ENCODE results near the gene STK11.

The STK11 gene

DNA sequence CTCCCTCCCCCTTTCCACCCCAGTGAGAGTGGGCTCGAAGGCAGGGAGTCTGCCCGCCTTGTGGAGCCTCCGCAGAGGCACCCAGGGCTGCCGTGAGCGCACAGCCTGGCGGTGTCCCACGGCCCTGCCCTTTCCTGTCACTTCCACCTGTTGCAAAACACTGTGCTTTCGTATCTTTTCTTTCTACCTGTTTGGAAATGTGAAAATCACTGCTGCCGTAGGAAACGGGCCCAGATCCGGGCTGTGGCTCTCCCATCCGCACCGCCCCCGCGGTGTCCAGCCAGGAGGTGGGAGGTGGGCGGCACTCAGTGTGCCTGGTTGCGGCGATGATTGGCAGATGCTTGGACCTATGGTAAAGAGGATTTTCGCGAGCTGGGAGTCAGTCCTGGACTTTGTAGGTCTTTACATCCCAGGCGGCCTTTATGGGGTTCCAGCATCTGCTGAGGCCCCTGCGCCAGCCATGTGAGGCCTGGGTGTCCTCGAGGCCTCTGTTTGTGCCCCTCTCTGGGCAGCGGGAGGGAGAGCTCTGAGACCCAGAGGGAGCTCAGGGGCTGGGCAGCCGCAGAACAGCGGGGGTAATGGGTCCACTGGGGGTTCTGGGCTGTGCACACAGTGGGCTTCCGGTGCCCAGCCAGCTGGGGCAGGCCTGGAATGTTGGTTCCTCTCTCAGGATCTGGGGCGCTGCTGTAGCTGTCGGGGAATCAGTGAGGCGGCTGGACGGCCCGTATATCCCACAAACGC lies 6.1 kb downstream of the STK11 start:
- no peak for FAIRE-seq

DNA sequence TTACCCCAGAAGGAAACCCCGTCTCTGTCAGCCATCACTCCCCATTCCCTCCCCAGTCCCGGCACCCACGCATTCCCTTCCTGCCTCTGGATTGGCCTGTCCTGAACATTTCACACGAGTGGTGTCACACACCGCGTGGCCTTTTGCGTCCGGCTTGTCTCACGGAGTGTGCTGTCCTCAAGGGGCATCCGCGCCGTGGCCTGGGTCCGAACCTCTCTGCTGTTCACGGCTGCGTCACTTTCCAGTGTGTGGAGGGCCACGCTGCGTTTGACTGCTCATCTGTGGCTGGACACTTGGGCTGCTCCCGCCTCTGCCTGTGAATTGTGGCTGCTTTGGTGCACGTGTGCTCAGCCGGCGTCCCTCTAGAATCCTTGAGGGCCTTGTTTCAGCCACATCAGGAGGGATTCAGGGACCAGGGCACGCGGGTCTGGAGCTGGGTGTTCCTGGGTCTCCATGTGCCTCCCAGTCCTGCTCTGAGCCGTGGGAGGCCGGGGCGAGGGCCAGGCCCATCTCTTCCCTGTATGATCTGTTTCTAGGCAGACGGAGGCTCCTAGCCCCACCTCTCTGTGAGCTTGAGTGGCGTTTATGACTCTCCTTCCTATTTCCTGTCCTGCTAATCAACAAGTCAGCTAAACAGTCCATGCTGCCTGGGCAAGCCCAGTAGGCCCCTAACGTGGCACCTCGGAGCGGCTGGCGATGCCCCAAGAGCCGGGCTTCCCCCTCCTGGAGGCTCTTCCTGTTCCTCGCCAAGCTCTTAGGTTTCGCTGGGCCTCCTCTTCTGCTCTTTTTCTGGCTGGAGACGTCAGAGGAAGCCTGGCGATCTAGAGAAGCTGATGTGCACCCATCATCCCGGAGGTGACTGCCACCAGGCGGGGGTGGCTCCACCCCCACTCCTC lies 8.1 kb downstream of the STK11 start:
- no peak for FAIRE-seq

DNA sequence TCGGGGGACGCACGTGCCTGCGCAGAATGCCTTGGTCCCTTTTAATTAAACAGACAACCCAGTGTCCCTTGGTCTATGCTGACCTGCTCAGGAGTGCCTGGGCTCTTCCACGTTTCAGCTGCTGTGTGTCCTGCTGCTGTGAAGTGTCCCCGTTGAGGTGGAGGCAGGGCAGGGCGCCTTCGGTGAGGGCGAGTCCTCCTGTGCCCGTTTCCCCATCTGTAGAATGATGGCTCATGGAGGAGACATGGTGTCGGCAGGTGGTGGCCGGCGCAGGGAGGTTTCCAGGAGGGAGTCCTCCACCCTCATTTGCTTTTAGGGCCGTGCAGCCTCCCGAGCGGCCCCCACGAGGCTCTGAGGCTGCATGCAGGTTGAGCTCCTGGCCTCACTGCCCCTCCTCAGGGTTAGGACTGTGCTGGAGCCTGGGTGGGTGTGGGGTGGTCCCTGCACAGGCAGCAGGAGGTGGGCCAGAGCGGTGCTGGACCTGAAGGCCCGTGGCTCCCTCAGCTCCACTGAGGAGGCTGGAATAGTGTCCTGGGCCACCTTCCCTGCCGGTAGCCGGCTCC lies 8.8 kb downstream of the STK11 start:
- FAIRE-seq = no peak

DNA sequence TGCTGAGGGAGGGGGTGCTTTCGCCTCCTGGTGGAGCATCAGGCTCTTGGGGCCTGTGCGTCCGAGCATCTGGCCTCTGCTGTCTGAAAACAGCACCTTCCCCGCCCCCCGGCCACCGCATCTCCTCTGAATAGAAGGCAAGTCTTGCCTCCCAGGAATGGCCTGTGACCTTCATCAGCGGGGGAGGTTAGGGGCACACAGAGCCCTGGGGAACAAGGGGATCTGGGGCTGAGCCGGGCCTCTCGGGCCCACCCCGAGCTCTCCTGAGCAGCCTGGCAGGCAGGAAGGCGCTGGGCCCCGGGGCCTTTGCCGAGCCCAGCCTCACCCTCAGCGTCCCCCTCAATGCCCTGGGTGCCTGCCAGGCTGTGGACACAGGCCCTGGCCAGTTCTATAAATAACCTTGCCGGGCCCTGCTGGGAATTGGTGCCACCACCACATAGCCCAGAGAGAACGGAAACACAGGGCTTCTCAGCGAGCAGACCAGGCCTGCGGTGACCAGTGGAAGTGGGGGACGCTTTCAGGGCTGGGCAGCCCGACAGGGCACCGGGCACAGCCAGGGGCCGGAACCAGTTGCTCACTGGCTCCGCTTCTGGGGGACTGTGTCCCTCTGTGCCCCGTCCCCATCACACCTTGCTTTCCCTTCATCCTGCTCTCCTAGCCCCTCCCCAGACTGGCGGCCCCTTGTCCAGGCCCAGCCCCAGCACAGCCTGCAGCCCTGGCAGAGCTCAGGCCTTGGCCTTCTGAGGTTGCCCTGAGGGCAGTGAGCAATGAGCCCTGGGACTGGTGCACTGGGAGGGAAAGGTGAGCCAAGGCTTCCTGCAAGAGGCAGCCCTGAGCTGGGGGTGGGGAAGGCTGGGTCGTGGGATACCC lies 9.5 kb downstream of the STK11 start:
- no peak for FAIRE-seq

DNA sequence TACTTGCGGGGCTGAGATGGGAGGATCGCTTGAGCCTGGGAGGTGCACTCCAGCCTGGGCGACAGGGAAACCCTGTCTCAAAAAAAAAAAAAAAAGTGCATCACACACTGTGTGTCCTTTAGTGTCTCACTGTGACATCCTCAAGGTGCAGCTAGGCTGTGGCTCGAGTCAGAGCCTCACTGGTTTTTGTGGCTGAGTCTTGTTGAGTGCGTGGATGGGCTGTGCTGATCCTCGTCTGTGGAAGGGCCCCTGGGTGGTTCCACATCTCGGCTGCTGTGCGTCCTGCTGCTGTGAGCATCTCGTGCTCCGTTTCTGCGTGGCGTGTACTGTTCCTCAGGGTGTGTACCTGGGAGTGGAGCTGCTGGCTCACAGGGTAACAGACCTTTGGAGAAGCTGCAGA lies 11.2 kb downstream of the STK11 start:
- FAIRE-seq = no peak

DNA sequence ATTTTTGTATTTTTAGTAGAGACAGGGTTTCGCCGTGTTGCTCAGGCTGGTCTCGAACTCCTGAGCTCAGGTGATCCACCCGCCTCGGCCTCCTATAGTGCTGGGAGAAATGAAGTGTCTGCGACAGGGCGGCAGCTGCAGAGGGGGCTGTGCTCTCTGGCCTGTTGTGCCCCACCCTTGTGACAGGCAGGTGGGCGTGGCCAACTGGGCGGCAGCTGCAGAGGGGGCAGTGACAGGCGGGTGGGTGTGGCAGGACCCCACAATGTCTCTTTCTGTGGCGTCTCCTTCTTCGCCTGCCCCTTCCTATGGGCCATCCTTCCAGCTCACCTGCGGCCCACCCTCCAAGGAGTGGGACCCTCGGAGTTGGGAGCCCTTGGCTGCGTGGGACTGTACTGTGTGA lies 11.8 kb downstream of the STK11 start:
- FAIRE-seq = no peak

DNA sequence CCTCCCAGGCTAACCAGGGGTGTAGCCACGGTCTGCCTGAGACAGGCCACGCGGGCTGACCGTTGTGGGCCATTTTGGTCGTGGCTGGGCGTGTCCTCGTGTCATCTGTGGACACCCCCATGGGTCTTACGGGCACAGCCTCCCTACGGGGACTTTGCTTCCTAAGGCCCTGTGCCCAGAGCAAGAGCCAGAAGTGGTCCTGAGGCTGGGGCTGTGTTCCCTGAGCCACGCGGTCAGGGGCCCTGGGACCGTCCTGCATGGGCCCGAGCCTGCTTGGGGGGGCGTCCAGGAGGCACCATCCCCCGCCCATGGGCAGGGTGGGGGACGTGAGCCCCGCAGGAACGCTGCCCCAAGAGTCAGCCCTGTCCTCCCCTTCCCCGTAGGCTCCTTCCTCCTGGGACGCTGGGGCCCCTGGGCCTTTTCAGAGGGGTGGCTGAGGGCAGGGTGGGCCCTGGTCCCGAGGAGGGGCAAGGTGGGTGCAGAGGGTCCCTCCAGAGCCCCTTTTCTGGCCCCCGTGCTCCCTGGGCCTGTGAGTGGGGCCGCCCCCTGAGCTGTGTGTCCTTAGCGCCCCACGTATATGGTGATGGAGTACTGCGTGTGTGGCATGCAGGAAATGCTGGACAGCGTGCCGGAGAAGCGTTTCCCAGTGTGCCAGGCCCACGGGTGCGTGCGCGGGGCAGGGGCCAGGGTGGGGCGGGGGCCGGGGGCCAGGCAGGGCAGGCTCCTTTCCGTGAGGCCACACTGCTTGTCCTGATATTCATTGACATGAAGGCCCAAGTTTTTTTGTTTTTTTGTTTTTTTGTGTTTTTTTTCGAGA lies 13.4 kb downstream of the STK11 start:
- FAIRE-seq = no peak

DNA sequence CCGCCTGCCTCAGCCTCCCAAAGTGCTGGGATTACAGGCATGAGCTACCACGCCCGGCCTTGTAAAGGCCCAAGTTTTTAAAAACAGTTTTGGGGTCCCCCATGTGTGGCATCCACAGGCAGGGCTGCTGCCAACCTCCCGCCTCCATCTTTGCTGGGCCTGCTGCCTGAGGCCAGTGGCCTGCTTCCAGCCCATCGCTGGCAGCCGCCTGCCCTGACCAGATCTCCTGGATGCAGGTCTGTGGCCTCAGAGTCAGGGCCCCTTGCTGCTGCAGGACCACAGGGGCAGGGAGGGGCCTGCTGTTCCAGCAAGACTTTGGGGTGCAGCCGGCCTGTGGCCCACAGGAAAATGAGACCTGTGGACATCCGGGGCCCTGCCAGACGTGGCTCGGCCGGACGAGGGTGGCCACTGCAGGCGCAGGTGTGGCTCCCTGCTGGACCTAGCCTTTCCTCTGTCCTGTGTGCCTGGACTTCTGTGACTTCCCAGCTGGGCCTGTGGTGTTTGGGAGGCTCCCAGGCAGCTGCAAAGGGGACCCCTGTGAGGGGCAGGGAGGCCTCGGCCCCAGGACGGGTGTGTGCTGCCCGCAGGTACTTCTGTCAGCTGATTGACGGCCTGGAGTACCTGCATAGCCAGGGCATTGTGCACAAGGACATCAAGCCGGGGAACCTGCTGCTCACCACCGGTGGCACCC lies 14.4 kb downstream of the STK11 start:
- FAIRE-seq = no peak

DNA sequence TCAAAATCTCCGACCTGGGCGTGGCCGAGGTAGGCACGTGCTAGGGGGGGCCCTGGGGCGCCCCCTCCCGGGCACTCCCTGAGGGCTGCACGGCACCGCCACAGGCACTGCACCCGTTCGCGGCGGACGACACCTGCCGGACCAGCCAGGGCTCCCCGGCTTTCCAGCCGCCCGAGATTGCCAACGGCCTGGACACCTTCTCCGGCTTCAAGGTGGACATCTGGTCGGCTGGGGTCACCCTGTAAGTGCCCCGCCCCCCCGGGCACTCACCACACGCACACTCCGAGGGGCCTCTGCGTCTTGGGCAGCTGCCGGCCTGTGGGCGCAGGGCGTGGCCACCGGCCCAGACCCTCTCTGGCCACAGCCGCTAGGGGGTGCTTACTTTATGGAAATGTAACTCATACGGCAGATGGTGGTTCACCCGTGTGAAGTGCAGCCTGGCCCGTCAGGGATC lies 14.9 kb downstream of the STK11 start:
- FAIRE-seq = no peak

DNA sequence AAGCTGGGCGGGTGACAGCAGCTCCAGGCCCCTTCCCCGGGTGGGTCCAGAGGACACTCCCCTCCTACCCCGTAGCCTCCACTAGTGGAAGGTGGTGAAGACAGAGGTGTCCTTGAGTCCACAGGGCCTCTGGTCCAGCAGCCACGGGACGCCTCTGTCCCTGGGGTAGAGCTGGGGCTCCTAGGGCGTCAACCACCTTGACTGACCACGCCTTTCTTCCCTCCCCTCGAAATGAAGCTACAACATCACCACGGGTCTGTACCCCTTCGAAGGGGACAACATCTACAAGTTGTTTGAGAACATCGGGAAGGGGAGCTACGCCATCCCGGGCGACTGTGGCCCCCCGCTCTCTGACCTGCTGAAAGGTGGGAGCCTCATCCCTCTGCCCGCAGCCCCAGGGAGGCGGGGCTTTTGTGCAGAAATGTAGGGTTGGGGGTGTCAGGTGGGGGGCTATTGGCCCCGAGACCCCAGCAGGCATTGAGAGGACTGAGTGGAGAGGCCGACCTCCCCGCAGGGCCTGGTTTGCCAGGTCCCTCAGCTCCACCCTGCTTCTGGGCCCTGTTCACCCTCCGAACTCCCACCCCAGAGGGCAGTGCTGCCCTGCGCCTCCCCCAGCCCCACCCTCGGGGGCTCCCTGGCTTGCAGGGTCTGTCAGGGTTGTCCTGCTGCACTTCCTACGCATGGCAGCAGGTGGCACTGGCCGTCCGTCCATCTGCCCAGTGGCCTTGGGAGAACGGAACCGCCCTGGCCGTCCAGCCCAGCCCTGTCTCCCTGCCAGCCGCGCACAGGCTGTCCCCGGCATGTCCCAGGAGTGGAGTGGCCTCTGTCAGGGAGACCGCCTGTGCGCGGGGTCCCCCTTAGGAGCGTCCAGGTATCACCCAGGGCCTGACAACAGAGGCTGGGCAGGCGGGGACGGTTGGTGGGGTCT lies 15.7 kb downstream of the STK11 start:
- no peak for FAIRE-seq

DNA sequence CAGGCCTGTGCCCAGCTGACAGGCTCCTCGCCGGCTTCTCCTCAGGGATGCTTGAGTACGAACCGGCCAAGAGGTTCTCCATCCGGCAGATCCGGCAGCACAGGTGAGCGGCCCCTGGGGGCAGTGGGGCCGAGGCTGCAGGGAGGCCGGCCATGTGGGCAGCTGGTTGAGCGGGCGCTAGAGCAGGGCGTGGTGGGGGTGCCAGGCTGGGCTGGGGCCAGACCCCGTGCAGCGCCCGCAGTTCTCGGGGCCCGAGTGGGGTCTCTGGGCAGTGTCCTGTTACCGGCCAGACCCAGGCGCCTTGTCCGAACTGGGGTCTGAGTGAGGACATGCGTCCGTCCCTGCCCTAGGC lies 16.3 kb downstream of the STK11 start:
- no peak for FAIRE-seq

DNA sequence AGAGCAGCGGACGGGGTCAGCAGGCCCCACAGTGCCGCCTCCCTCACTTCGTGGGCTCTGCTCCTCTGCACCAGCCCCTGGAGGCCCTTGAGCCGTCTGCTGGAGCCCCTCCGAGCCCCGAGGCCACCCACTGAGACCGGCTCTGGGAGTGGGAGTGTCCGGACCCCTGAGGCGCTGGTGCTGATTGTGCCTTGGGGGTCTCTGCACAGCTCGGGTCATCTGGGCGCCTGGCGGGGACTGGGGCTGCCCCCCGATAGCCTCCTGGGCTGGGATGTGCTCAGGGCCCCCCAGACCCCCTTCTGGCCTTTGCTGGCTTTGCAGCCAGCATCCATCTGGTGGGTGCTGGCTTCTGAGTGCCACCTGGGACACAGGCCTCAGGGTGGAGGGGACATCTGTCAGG lies 16.8 kb downstream of the STK11 start:
- no peak for FAIRE-seq

DNA sequence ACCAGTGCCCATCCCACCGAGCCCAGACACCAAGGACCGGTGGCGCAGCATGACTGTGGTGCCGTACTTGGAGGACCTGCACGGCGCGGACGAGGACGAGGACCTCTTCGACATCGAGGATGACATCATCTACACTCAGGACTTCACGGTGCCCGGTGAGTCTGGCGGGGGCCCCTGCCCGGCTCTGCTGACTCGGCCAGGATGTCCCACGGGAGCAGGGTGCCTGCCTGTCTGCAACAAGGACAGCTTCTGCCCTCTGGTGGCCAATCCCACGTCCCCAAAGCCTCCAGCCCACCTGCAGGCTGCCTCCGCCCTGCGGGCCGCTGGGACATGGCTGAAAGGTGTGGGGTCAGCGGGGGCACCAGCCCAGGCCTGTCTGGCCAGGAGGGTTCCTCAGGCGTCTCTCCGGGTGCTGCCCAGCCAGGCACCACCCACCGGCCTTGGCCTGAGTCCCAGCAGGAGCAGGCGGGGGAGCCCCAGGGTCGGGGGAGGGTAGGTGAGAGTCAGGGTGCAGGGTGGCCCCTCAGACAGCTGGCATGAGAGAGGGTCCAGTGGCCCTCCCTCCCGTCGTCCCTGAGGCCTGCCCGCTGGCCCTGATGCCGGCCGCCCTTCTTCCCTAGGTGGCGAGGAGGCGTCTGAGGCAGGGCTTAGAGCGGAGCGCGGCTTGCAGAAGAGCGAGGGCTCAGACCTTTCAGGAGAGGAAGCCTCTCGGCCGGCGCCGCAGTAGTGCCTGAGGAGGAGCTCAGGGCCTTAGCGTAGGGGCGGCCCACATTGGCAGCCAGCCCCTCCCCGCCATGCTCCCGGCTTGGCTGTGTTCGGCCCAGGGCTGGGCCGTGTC lies 17.7 kb downstream of the STK11 start:
- no peak for FAIRE-seq

DNA sequence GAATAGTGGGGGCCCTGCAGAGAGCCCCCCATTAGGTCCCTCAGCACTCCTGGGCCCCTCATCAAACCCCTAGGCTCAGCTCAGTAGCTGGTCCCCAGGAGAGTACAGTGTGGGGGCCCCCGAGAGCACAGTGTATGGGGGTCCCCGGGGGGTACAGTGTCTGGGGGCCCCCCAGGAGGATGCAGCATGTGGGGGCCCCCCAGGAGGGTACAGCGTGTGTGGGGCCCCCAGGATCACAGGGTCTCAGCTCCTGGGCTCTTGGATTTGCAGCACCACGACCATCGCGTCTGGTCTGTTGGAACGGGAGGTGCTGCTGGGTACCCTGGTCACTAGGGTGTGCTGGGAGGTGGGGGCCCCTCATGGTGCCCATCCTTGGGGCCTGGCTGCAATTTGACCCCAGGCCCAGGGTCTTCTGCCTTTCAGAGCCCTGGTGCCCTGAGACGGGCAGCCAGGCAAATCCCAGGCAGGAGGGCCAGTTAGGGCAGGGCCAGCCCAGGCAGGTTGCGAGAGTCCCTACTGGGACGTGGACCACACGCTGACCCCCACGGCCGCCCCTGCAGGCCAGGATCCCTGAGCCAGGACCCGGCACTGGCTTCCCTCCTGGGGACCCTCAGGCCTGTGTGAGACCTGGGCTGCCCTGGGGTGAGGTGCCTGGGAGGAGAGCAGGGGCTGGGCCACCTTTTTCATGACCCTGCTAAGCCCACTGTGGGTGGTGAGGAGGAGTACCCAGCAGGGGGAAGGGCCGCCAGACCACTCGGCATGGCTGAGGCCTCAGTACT lies 18.7 kb downstream of the STK11 start:
- no peak for FAIRE-seq

DNA sequence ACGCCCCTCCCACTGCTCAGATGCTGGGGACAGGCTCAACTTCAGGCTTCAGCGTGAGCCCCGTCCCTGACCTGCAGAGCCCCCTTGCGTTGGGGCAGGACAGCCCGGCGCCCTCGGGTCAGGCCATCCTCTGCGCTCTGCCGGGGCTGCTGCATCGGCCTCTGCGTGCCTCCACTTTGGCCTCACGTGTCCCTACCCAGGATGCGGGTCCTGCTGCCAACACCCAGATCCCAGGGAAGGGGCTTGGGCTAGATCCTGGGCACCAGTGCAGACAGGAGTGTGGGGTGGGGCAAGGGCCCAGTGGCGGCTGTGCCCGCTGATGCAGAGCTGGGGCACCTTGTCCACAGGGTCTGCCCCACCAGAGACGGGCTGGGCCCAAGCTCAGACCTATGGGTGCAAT lies 19.3 kb downstream of the STK11 start:
- no peak for FAIRE-seq

DNA sequence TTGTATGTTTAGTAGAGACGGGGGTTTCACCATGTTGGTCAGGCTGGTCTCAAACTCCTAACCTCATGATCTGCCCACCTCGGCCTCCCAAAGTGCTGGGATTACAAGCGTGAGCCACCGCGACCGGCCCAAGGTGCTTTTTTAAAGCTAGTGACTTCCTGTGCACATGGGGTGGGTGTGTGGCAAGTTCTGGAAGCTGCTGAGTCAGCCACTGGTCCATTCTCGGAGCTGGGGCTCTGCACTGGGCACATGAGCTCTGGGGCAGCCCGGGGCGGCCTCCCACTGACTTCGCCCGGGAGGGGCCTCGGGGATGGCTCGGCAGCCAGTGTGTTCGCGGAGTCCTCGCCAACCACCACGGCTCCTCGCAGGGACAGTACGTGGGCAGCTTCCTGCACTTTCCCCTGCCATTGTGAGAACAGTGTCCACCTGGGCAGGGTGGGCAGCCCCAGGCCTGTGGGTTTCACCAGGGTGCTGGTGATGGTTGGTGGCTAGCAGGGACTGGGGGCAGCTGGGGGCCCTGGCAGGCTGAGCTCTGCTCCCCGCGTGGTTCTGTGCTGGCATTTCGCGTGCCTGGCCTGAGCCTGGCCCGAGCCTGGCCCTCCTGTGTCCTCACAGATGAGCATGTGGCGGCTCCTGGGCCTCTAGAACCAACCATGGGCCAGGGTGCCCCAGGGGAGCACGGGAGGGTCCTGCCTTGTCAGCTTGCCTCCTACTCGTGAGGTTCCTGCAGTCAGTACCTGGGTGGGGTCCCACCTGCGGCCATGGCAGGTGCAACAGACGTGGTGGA lies 20.1 kb downstream of the STK11 start:
- no peak for FAIRE-seq

DNA sequence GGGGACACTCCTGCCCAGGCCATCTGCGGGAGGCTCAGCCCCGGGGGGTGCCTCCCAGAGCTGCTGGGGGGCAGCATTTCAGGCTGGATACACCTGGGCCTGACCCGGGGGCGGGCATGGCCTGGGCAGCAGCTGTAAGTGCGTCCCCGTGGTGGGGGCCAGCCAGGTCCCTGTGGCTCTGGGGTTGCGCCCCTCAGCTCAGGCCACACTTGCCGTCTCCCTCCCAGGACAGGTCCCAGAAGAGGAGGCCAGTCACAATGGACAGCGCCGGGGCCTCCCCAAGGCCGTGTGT lies 20.6 kb downstream of the STK11 start:
- FAIRE-seq = no peak

All from G401.6 (cell line).